Gastroesophageal sphincter (tissue), 3 donors: Measurements from ENCODE around the gene SLC39A5.

ENCODE experiments used
- CTCF ChIP-seq, 4 experiments: fragments of 200-600 bp in 2 of 4; fragments of 450-650 bp in 2 of 4; sonication (generic) in 1 of 4; IDR thresholded peaks; one replicate each; pipeline ENCODE4 v1.5.1; 2017 to 2019; ENCODE audit warnings: antibody characterized with exemption in 4 of 4, mild to moderate bottlenecking in 2 of 4, moderate library complexity in 2 of 4
- EP300 ChIP-seq: sonication (generic); formaldehyde crosslinking; IDR thresholded peaks from one replicate; pipeline ENCODE4 v1.6.1; 2017; ENCODE audit warnings: antibody characterized with exemption, mild to moderate bottlenecking
- POLR2A ChIP-seq, 2 donors: fragments of 450-650 bp; IDR thresholded peaks; one replicate each; pipeline ENCODE4 v1.6.1; 2017; ENCODE audit warnings: antibody characterized with exemption in 2 of 2, mild to moderate bottlenecking in 2 of 2, moderate library complexity in 1 of 2
- POLR2AphosphoS5 ChIP-seq: sonication (generic); formaldehyde crosslinking; IDR thresholded peaks from one replicate; pipeline ENCODE4 v1.6.1; 2017; ENCODE audit warnings: antibody characterized with exemption

- TF ChIP-seq POLR2A (IDR thresholded peaks at IDR 0.05), result no peak
- TF ChIP-seq CTCF (IDR thresholded peaks at IDR 0.05), result no peak
- no peak for TF ChIP-seq POLR2AphosphoS5
- TF ChIP-seq EP300, result no peak
These were observed 31.0 kb upstream of the SLC39A5 start for GRCh38 chr12:56198836-56199235.
